A549 (cell line): ENCODE measurements around the gene MYH11. TPM values are rescaled to one million over a fixed set of nuclear protein-coding genes. Genes with fewer than 3 reads are reported as not detected.
"Not testable (repeated sequence)": the region's sequence is repeated elsewhere in the genome, so short reads cannot be mapped to it uniquely, and the experiment has no call there.

Source experiments
- ATAC-seq, 2 experiments: fragments of 200-7000 bp in 1 of 2; fragments of >200 bp in 1 of 2; cut with Nextera tagmentation in 1 of 2; cut with Tn5 transposase in 1 of 2; 3 replicates each; pipeline versions ENCODE4 v1.8.0 to v1.9.1; 2018 to 2020; ENCODE audit warnings: mild to moderate bottlenecking in 1 of 2, moderate library complexity in 1 of 2
- CTCF ChIA-PET: fragments of 300-600 bp; sonication (Branson Sonifier 250); formaldehyde crosslinking; extraction: SDS; loops from one replicate; lab custom pipeline; 2021; ENCODE audit warnings: antibody characterized with exemption, inconsistent platforms; lab: Yijun Ruan, JAX
- POLR2A ChIA-PET: fragments of 350-600 bp; formaldehyde crosslinking; extraction: SDS; loops from one replicate; lab custom pipeline; 2021; ENCODE audit warnings: antibody characterized with exemption, inconsistent platforms; lab: Yijun Ruan, JAX
- DNase-seq, 2 experiments: peaks; one replicate each; pipeline versions ENCODE4 v3.0.0 to v3.0.0-alpha.2; 2011 to 2016; ENCODE audit warnings: low read depth in 1 of 2, low spot score in 1 of 2
- FAIRE-seq: peaks from 2 replicates; lab custom pipeline; 2011; peaks lifted over from hg19 to GRCh38; lab: Jason Lieb, UNC
- H3K27ac ChIP-seq, 2 experiments: fragments of >200 bp; sonication (Bioruptor Twin); formaldehyde crosslinking; 3 replicates each; pipeline ENCODE4 v1.5.1; 2016 to 2017
- H3K4me1 ChIP-seq: fragments of >200 bp; sonication (Bioruptor Twin); formaldehyde crosslinking; 3 replicates; pipeline ENCODE4 v1.6.1; 2016
- H3K4me2 ChIP-seq: fragments of >200 bp; sonication (Bioruptor Twin); formaldehyde crosslinking; 3 replicates; pipeline ENCODE4 v1.6.1; 2016
- H3K4me3 ChIP-seq: fragments of >200 bp; sonication (Bioruptor Twin); formaldehyde crosslinking; 3 replicates; pipeline ENCODE4 v1.5.1; 2016
- H3K9me3 ChIP-seq: fragments of >200 bp; sonication (Bioruptor Twin); formaldehyde crosslinking; 3 replicates; pipeline ENCODE4 v1.6.1; 2016
- BCL3 ChIP-seq: fragments of >200 bp; sonication (Bioruptor Twin); formaldehyde crosslinking; IDR thresholded peaks from 3 replicates; pipeline ENCODE4 v1.6.1; 2016
- CBX2 ChIP-seq: fragments of 200-600 bp; sonication (generic); IDR thresholded peaks from 2 replicates; pipeline ENCODE4 v1.6.1; 2016; ENCODE audit warnings: low read depth, mild to moderate bottlenecking, borderline replicate concordance
- E2F6 ChIP-seq: IDR thresholded peaks from 2 replicates; pipeline ENCODE4 v1.6.1; 2012; ENCODE audit warnings: low read depth, borderline replicate concordance
- EHF ChIP-seq: fragments of 250-450 bp; sonication (Bioruptor Pico); IDR thresholded peaks from 2 replicates; pipeline ENCODE4 v1.5.0; 2020; ENCODE audit warnings: mild to moderate bottlenecking
- ESRRA ChIP-seq: fragments of 150-350 bp; IDR thresholded peaks from 2 replicates; pipeline ENCODE4 v1.6.1; 2014; ENCODE audit warnings: mild to moderate bottlenecking, low read length, borderline replicate concordance
- FOSL2 ChIP-seq, 2 experiments: fragments of 450-650 bp in 1 of 2; fragments of >200 bp in 1 of 2; sonication (Bioruptor Twin) in 1 of 2; formaldehyde crosslinking; IDR thresholded peaks; 2 replicates each; pipeline versions ENCODE4 v1.5.0 to v1.6.1; 2016 to 2020; ENCODE audit warnings: mild to moderate bottlenecking in 1 of 2, moderate library complexity in 1 of 2
- FOXS1 ChIP-seq: fragments of 250-450 bp; sonication (Bioruptor Pico); IDR thresholded peaks from 2 replicates; pipeline ENCODE4 v1.5.0; 2020; ENCODE audit warnings: mild to moderate bottlenecking, moderate library complexity
- HMGXB4 ChIP-seq: fragments of 250-450 bp; sonication (Bioruptor Pico); IDR thresholded peaks from 2 replicates; pipeline ENCODE4 v1.5.0; 2021; ENCODE audit warnings: mild to moderate bottlenecking, moderate library complexity, borderline replicate concordance
- HOXA7 ChIP-seq: fragments of 250-450 bp; sonication (Bioruptor Pico); IDR thresholded peaks from 2 replicates; pipeline ENCODE4 v1.5.0; 2020; ENCODE audit warnings: mild to moderate bottlenecking, moderate library complexity
- HOXB13 ChIP-seq: fragments of 250-450 bp; sonication (Bioruptor Pico); IDR thresholded peaks from 2 replicates; pipeline ENCODE4 v1.5.0; 2020; ENCODE audit warnings: low read depth, mild to moderate bottlenecking, moderate library complexity
- KDM1A ChIP-seq: fragments of 200-600 bp; sonication (generic); IDR thresholded peaks from 2 replicates; pipeline ENCODE4 v1.6.1; 2016; ENCODE audit warnings: low read depth, mild to moderate bottlenecking
- KDM5A ChIP-seq: fragments of 200-600 bp; sonication (generic); IDR thresholded peaks from 2 replicates; pipeline ENCODE4 v1.6.1; 2016; ENCODE audit warnings: antibody characterized with exemption, mild to moderate bottlenecking
- MAZ ChIP-seq: fragments of 150-350 bp; IDR thresholded peaks from 2 replicates; pipeline ENCODE4 v1.6.1; 2014; ENCODE audit warnings: antibody characterized with exemption, low read depth, low read length, borderline replicate concordance
- MYC ChIP-seq: IDR thresholded peaks from 2 replicates; pipeline ENCODE4 v1.6.1; 2012; ENCODE audit warnings: mild to moderate bottlenecking, inconsistent platforms, low read length, improper control_type of control experiment, borderline replicate concordance
- POLR2A ChIP-seq: IDR thresholded peaks from 2 replicates; pipeline ENCODE4 v1.6.1; 2012; ENCODE audit warnings: mild to moderate bottlenecking, low read length
- RAD21 ChIP-seq, 2 experiments: fragments of >200 bp in 1 of 2; sonication (Bioruptor Twin) in 1 of 2; formaldehyde crosslinking in 1 of 2; IDR thresholded peaks in 1 of 2; conservative IDR thresholded peaks in 1 of 2; 2 replicates in 1 of 2; 3 replicates in 1 of 2; pipeline ENCODE4 v1.6.1; 2012 to 2018; ENCODE audit warnings: inconsistent platforms in 1 of 2
- RARB ChIP-seq: fragments of 250-450 bp; sonication (Bioruptor Pico); IDR thresholded peaks from 2 replicates; pipeline ENCODE4 v1.8.0; 2021; ENCODE audit warnings: mild to moderate bottlenecking, moderate library complexity
- RCOR1 ChIP-seq: fragments of 150-350 bp; IDR thresholded peaks from 2 replicates; pipeline ENCODE4 v1.6.1; 2014; ENCODE audit warnings: antibody characterized with exemption, low read length, low read depth
- RNF2 ChIP-seq: fragments of 200-600 bp; sonication (generic); IDR thresholded peaks from 2 replicates; pipeline ENCODE4 v1.6.1; 2016; ENCODE audit warnings: low read depth, mild to moderate bottlenecking, antibody characterized with exemption, moderate library complexity, borderline replicate concordance
- WGBS: methylation state at CpG from one replicate; pipeline ENCODE4 v1.1.6; 2017; ENCODE audit errors: missing lambda C conversion rate; 5-methylcytosine and 5-hydroxymethylcytosine counted together
- polyA plus RNA-seq, 4 experiments: library from polyadenylated mRNA; depleted of rRNA in 3 of 4; stranded (reverse); fragments of >200 nt; fragmentation: RNase III in 1 of 4; extraction: RNeasy Plus Mini Kit Qiagen cat#74134 plus additional on column Dnase treatment in 1 of 4; gene quantifications; 2 replicates in 3 of 4; 3 replicates in 1 of 4; pipeline ENCODE4 v1.2.3, GENCODE V29; 2011 to 2017

The MYH11 gene
- polyA plus RNA-seq, 2 of the 4 experiments (the other 2 are of a cell fraction) = 0.03 to 0.09 TPM

- H3K27ac ChIP-seq = no peak overlapping the region
- no peaks in the 10 kb centered on the region for H3K4me1 ChIP-seq
- H3K4me2 ChIP-seq = no peak overlapping the region
- no peak overlapping the region for H3K4me3 ChIP-seq
- WGBS = 55% methylated on average over 13 of the region's 13 CpGs
- no peak for TF ChIP-seq BCL3
- TF ChIP-seq CBX2 = no peak
- TF ChIP-seq KDM1A = no peak
- TF ChIP-seq MAZ = no peak
- TF ChIP-seq RAD21 (conservative IDR thresholded peaks at IDR 0.05 in 1 of 2, IDR thresholded peaks at IDR 0.05 in 1 of 2) = no peak
- TF ChIP-seq FOSL2 (IDR thresholded peaks at IDR 0.05) = no peak
- TF ChIP-seq FOSL2 (CRISPR knock-in tag; IDR thresholded peaks at IDR 0.05) = no peak
- no peak for TF ChIP-seq EHF (CRISPR knock-in tag)
- TF ChIP-seq HOXB13 (CRISPR knock-in tag) = no peak
- TF ChIP-seq, all 56 proteins: peak for 0
- FAIRE-seq (no peak), ATAC-seq (peak; percentile 30 to 74; a peak in 4 of 6 replicates), DNase-seq (peak in 1 of 2 experiments; percentile 69)
- POLR2A ChIA-PET = no interaction called here
- CTCF ChIA-PET = interaction anchor here (1.2 to 1.7 kb wide), 3 partner anchors 10 to 25 kb away, joined by 3 to 4 read pairs (median 3); no protein-coding TSS in a partner anchor
- H3K9me3 ChIP-seq = peaks cover 32% of the 10 kb centered on the region
These were observed 45.1 kb downstream of the MYH11 start for GRCh38 chr16:15811481-15812400.

GRCh38 chr16:15810949-15811348 lies 45.9 kb downstream of the MYH11 start:
- no peak overlapping the region for H3K4me2 ChIP-seq
- POLR2A ChIA-PET = no interaction called here
- WGBS = 85% methylated on average over 3 of the region's 3 CpGs
- H3K4me1 ChIP-seq = no peaks in the 10 kb centered on the region
- FAIRE-seq (no peak), ATAC-seq (no peak), DNase-seq (no peak)
- TF ChIP-seq RNF2 (no peak), POLR2A (no peak)
- H3K4me3 ChIP-seq = no peak overlapping the region
- H3K27ac ChIP-seq = no peak overlapping the region
- CTCF ChIA-PET = interaction anchor here (1.1 to 1.7 kb wide), 4 partner anchors 9 to 24 kb away, joined by 3 to 4 read pairs (median 3); no protein-coding TSS in a partner anchor
- H3K9me3 ChIP-seq = peaks cover 24% of the 10 kb centered on the region

- Histone ChIP-seq H3K9me3 (peaks cover 18% of the 10 kb centered on the region), H3K4me3 (no peak overlapping the region), H3K4me1 (no peaks in the 10 kb centered on the region), H3K4me2 (no peak overlapping the region), H3K27ac (no peak overlapping the region)
- ChIA-PET POLR2A (no interaction called here), CTCF (interaction anchor here (1.1 to 1.8 kb wide), 5 partner anchors 9 to 23 kb away, joined by 3 to 10 read pairs (median 3); no protein-coding TSS in a partner anchor)
- WGBS = 33% methylated on average over 4 of the region's 4 CpGs
- no peak for FAIRE-seq
- no peak for ATAC-seq
- DNase-seq = no peak
- no peak for TF ChIP-seq RCOR1
- no peak for TF ChIP-seq HMGXB4
- TF ChIP-seq HOXA7 (CRISPR knock-in tag) = no peak
- no peak for TF ChIP-seq E2F6
- TF ChIP-seq CBX2 = no peak
- TF ChIP-seq ESRRA = no peak
- TF ChIP-seq MYC = no peak
- TF ChIP-seq RARB = no peak
- no peak for TF ChIP-seq FOXS1
- TF ChIP-seq KDM5A = no peak
- TF ChIP-seq RNF2 = no peak
- TF ChIP-seq FOSL2 (IDR thresholded peaks at IDR 0.05) = no peak
- no peak for TF ChIP-seq FOSL2 (CRISPR knock-in tag; IDR thresholded peaks at IDR 0.05)
These were observed 46.4 kb downstream of the MYH11 start for GRCh38 chr16:15810411-15810810.

- ATAC-seq, H3K4me2 ChIP-seq, H3K4me1 ChIP-seq, POLR2A ChIA-PET, H3K4me3 ChIP-seq, DNase-seq, H3K27ac ChIP-seq, FAIRE-seq: not testable (repeated sequence)
- WGBS = 58% methylated on average over 7 of the region's 7 CpGs
- H3K9me3 ChIP-seq = peaks cover 11% of the 10 kb centered on the region; the same call in 1 of the 3 replicates
- CTCF ChIA-PET = interaction anchor here (0.5 to 4.3 kb wide), 5 partner anchors 12 to 67 kb away, joined by 3 to 13 read pairs (median 4); no protein-coding TSS in a partner anchor
These were observed 47.5 kb downstream of the MYH11 start for GRCh38 chr16:15809297-15809696.
